Mucosa of descending colon (tissue), 3 donors: Measurements from ENCODE around the gene ZSCAN1. TPM values are rescaled to one million over a fixed set of nuclear protein-coding genes. Genes with fewer than 3 reads are reported as not detected.

ENCODE experiments used
- ATAC-seq: fragments of 200-7000 bp; cut with Tn5 transposase; one replicate; pipeline ENCODE4 v1.9.1; 2020; ENCODE audit warnings: mild to moderate bottlenecking, moderate library complexity
- DNase-seq, 3 donors: peaks; one replicate each; pipeline ENCODE4 v3.0.0-alpha.2; 2020
- H3K36me3 ChIP-seq: fragments of 200-600 bp; one replicate; pipeline ENCODE4 v1.8.0; 2021; ENCODE audit warnings: low read depth, mild to moderate bottlenecking
- H3K4me1 ChIP-seq: fragments of 200-600 bp; one replicate; pipeline ENCODE4 v1.8.0; 2021; ENCODE audit warnings: low read depth, mild to moderate bottlenecking
- H3K4me3 ChIP-seq: fragments of 200-600 bp; one replicate; pipeline ENCODE4 v1.8.0; 2021; ENCODE audit warnings: mild to moderate bottlenecking
- H3K9me3 ChIP-seq: fragments of 200-600 bp; one replicate; pipeline ENCODE4 v1.8.0; 2021; ENCODE audit warnings: mild to moderate bottlenecking
- intact Hi-C, 2 donors: fragments of 100-400 bp; cut with DNase I in 1 of 2; cut with micrococcal nuclease in 1 of 2; formaldehyde crosslinking; loops; one replicate each; pipeline versions ENCODE4 v1.11.0 to v1.11.1; 2022; cut with DNase I, micrococcal nuclease
- total RNA-seq, 3 donors: library from RNA; stranded (reverse); fragmentation: NEBNext Ultra II Directional in 2 of 3; extraction: Animal tissue kit (Norgen Biotek cat#: 25700) in 2 of 3; gene quantifications; one replicate each; pipeline versions ENCODE4 v1.2.1 to v1.2.4, GENCODE V29; 2021 to 2023
- TF ChIP-seq, protein P1 (sequence below): fragments of 200-600 bp; IDR thresholded peaks from one replicate; pipeline ENCODE4 v1.8.0; 2022; ENCODE audit warnings: antibody characterized with exemption, mild to moderate bottlenecking
- donor health status: DM: no; HTN: no; CAD: no; lungs with moderate emphysema.
- donor health status: DM: no; HTN: no; CAD: no.
- donor health status: DM: no; HTN: yes; CAD: no.

ZSCAN1 gene
- total RNA-seq, 3 donors from 2014 or later: not detected

DNA sequence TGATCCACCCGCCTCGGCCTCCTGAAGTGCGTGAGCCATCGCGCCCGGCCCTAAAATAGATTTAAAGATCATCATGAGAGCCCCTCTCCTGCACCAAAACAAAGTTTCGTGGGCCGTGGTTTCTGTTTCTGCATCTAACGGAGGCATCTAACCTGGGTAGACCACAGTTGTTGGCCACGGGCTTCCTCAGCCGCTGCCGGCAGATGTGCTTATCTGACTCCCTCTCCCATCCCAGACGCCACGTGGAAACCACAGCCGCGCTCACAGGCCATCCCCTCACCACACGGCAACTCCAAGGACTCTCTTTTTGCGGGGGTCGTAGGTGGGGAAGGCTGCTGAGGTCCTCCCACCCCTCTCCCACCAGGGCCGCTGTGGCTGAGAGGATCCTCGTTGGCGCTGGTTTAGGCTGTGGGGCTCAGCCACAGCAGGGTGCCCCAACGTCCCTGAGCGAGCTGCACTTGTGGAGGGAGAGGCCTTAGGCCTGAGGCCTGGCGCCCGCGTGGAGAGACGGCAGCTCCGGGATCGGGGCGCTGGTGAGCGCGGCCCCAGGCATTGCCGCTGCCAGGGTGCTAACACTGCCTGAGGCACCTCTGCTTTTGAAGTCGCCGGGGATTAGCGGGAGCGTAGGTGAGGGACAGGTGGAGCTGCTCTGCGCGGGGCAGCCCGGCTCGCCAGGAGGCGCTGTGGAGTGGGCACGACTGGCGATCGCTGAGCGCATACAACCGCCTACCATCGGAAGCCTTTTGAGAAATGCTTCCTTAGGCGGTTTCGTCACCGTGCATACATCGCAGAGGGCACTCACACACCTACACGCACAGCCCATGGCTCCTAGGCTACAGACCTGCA is 8.9 kb downstream of the ZSCAN1 start:
- ATAC-seq: no peak
- TF ChIP-seq, protein P1, sequence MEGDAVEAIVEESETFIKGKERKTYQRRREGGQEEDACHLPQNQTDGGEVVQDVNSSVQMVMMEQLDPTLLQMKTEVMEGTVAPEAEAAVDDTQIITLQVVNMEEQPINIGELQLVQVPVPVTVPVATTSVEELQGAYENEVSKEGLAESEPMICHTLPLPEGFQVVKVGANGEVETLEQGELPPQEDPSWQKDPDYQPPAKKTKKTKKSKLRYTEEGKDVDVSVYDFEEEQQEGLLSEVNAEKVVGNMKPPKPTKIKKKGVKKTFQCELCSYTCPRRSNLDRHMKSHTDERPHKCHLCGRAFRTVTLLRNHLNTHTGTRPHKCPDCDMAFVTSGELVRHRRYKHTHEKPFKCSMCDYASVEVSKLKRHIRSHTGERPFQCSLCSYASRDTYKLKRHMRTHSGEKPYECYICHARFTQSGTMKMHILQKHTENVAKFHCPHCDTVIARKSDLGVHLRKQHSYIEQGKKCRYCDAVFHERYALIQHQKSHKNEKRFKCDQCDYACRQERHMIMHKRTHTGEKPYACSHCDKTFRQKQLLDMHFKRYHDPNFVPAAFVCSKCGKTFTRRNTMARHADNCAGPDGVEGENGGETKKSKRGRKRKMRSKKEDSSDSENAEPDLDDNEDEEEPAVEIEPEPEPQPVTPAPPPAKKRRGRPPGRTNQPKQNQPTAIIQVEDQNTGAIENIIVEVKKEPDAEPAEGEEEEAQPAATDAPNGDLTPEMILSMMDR: no peak
- peaks cover 86% of the 10 kb centered on the region for H3K9me3 ChIP-seq

GRCh38 chr19:58044391-58044790 is 10.6 kb downstream of the ZSCAN1 start:
- DNase-seq (no peak), ATAC-seq (no peak)
- peaks cover 93% of the 10 kb centered on the region for H3K9me3 ChIP-seq
- TF ChIP-seq, protein P1: no peak
- no peaks in the 10 kb centered on the region for H3K36me3 ChIP-seq
- H3K4me3 ChIP-seq: no peak overlapping the region
- no peaks in the 10 kb centered on the region for H3K4me1 ChIP-seq
- intact Hi-C loops: no loop called here

More for the DNA sequence above, 8.9 kb downstream of the ZSCAN1 start:
- DNase-seq: no peak
- no peak overlapping the region for H3K4me3 ChIP-seq
- H3K4me1 ChIP-seq: no peaks in the 10 kb centered on the region
- intact Hi-C loops: no loop called here
- H3K36me3 ChIP-seq: no peaks in the 10 kb centered on the region

GRCh38 chr19:58044886-58045285 is 11.1 kb downstream of the ZSCAN1 start:
- ATAC-seq (no peak), DNase-seq (no peak)
- Histone ChIP-seq H3K4me3 (no peak overlapping the region), H3K9me3 (peaks cover 97% of the 10 kb centered on the region), H3K36me3 (no peaks in the 10 kb centered on the region), H3K4me1 (no peaks in the 10 kb centered on the region)
- intact Hi-C loops: no loop called here
- TF ChIP-seq, protein P1: no peak

DNA sequence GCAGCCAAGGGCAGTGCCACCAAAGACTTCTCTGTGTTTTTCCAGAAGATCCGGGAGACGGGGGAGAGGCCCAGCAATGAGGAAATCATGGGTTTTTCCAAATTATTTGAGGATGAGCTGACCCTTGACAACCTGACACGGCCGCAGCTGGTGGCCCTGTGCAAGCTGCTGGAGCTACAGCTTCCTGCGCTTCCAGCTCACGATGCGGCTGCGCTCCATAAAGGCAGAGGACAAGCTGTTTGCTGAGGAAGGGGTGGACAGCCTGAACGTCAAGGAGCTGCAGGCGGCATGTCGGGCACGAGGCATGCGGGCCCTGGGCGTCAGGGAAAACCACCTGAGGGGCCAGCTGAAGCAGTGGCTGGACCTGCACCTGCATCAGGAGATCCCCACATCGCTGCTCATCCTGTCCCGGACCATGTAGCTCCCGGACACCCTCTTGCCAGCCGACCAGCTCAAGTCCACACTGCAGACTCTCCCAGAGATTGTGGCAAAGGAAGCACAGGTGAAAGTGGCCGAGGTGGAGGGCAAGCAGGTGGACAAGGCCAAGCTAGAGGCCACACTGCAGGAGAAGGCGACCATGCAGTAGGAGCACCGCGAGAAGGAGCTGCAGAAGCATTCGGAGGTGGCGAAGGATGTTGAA is 11.7 kb downstream of the ZSCAN1 start:
- peaks cover 97% of the 10 kb centered on the region for H3K9me3 ChIP-seq
- ATAC-seq: no peak
- H3K4me3 ChIP-seq: no peak overlapping the region
- no peak for DNase-seq
- H3K36me3 ChIP-seq: no peaks in the 10 kb centered on the region
- TF ChIP-seq, protein P1: no peak
- no peaks in the 10 kb centered on the region for H3K4me1 ChIP-seq
- intact Hi-C loops: no loop called here

DNA sequence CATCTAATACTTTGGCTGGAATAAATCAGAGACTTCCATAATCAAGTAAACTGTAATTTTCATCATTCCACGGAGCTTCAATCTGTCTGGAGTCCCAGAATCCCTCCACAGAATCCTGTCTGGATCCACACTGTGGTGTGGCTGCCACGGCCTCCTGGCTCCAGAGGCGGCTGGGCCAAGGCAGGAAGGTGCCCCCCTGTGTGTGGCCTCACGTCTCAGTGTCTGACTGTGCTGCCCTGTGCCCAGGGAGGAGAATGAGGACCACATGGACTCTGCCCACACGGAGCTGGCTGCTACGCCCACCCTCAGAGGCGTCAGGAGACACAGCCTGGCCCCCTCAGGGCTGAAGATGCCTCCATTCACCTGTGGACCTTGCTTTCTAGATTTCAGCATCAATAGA is 13.0 kb downstream of the ZSCAN1 start:
- no peaks in the 10 kb centered on the region for H3K36me3 ChIP-seq
- TF ChIP-seq, protein P1: no peak
- H3K9me3 ChIP-seq: peaks cover 97% of the 10 kb centered on the region

More for the DNA sequence above, 13.0 kb downstream of the ZSCAN1 start:
- no peak for ATAC-seq
- no peak for DNase-seq
- intact Hi-C loops: no loop called here
- H3K4me1 ChIP-seq: no peaks in the 10 kb centered on the region
- H3K4me3 ChIP-seq: no peak overlapping the region
